Pulmonary artery endothelial cell (primary cell): ENCODE results near the gene TTF2. TPM values are rescaled to one million over a fixed set of nuclear protein-coding genes. Genes with fewer than 3 reads are reported as not detected.
"Not testable (repeated sequence)": the region's sequence is repeated elsewhere in the genome, so short reads cannot be mapped to it uniquely, and the experiment has no call there.

ENCODE experiments used
- DNase-seq: peaks from one replicate; pipeline ENCODE4 v3.0.0-alpha.2; 2011; ENCODE audit warnings: low read depth, low spot score
- total RNA-seq: library from RNA; depleted of rRNA; stranded (reverse); fragments of >200 nt; gene quantifications from 2 replicates; pipeline ENCODE4 v1.2.3, GENCODE V29; 2014

The TTF2 gene
- total RNA-seq, 1 donor from 2014 or later = 15.2 TPM

DNA sequence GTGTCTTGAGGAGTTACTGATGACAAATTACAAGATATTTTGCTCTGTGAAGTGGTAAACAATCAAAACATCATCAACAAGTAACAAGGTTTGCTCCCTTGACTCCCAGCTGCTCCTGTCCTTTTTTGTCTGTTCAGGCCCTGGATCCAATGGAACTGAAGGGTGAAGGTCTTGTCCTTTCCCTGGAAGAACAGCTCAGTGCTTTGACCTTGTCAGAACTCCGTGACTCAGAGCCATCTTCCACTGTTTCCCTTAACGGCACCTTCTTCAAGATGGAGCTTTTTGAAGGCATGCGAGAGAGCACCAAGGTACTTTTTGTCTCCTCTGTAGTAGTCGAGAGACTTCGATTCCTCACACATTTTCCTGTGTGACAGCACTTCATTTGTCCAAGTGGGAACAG is 32.5 kb downstream of the TTF2 start:
- no peak for DNase-seq

GRCh38 chr1:117093091-117093534 is 33.0 kb downstream of the TTF2 start:
- DNase-seq = peak; percentile 92

- DNase-seq = peak; percentile 60
These were observed 33.9 kb downstream of the TTF2 start for GRCh38 chr1:117093870-117094621.

DNA sequence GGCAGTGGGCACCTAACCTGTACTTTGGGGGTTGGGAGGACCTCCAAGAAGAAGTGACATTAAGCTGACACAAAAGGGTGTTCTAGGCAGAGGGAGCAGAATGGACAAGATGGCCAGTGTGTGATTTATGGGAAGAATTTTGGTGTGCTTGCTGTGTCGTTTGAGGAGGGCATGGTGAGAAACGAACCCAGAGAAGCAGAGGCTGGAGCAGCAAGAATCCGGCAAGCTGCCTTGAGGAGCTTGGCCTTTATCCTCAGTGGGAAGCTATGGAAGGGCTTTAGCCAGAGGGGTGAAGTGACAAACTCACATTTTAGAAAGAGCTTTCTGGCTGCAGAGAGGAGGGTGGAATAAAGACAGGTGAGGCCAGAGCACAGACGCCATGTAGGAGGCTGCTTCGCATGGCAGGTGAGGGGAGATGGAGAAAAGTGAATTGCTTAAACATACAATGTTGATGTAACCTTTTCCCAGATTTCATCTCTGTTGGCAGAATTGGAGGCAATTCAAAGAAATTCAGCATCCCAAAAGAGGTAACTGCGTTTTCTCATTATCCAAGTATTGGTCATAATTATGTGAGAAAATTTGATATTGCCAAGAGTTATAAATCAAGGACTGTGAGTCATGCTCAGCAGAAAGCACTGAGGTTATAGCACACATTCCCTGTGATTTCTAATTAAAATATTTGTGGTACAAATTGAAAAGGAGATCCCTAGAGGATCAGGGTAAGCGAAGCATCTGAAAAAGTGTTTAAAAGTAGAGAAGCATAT is 34.9 kb downstream of the TTF2 start:
- no peak for DNase-seq

DNA sequence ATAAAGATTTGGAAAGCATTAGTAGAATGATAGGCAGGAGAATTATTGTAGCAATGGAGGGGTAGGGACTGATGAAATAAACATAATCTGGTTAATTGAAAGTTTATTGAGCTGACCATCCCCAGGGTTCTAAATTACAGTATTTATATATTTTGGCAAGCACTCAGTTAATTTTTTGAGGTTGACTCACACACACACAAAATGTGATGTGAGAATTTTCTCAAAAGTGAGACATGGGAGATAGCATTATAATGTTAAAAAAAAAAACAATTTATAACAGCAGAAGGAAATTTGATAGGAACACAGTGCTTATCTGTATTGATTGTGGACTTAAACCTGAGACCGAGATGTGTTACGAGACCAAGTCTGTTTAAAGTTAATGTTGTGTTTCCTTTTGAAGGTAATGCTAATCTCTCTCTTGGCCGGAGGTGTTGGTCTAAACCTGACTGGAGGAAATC is 36.9 kb downstream of the TTF2 start:
- no peak for DNase-seq

- DNase-seq = no peak
These were observed 37.3 kb downstream of the TTF2 start for GRCh38 chr1:117097443-117097842.

DNA sequence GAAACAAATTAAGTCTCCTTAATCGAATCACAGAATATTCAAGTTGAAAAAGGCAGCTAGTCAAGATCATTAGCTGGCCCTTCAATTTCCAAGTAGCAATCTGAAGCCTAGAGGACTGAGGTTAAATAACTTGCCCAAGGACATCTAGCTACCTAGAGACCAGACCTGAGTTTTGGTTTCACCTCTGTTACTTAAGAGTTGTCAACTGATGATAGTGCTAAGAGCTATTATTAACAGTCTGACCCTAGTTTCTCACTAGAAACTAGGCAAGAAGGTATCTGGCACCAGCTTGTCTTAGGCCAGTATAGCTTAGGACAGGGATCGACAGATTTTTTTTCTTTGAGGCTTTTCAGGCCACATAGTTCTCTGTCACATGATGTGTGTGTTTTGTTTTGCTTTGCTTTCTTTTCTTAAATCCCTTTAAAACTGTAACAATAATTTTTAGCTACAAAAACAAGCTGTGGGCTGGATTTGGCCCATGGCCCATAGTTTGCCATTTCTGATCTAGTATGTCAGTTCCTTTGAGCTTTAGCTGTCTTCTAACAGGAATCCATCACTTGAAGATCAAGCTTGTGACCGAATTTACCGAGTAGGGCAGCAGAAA is 38.3 kb downstream of the TTF2 start:
- DNase-seq = no peak

DNA sequence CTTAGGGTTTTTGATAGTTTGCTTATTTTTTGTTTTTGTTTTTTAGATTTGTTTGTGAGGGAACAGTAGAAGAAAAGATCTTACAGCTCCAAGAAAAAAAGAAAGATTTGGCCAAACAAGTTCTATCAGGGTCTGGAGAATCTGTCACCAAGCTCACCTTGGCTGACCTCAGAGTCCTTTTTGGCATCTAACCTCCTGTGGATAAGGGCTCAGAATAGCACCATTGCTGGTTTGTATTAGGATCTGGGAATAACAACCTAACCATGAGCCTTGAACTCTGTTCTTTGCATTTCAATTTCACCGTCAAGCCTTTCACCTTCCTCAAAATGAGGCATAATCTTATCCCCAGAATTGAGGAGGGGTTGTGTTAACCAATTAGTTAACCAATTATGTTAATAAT is 41.2 kb downstream of the TTF2 start:
- DNase-seq = no peak

GRCh38 chr1:117101858-117102257 is 41.7 kb downstream of the TTF2 start:
- DNase-seq = not testable (repeated sequence)

DNA sequence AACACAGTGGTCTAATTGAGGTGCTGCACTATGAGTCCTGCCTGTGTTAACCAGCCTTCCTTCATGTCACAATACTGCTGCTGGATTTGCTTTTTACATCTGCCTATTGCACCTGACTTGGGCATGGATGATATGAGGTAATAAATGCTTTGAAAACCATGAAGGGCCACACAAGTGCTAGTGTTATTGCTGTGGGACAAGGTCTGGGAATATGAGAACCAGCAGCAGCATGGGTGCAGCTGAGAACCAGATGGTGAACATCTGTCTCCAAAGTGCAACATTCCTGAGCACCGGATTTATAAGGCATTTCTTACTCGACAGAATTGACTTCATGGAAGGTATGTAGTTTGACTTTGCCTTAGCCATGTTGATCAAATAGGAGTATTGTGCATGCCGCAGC is 44.9 kb downstream of the TTF2 start:
- no peak for DNase-seq

- no peak for DNase-seq
These were observed 45.6 kb downstream of the TTF2 start for GRCh38 chr1:117105722-117106121.

DNA sequence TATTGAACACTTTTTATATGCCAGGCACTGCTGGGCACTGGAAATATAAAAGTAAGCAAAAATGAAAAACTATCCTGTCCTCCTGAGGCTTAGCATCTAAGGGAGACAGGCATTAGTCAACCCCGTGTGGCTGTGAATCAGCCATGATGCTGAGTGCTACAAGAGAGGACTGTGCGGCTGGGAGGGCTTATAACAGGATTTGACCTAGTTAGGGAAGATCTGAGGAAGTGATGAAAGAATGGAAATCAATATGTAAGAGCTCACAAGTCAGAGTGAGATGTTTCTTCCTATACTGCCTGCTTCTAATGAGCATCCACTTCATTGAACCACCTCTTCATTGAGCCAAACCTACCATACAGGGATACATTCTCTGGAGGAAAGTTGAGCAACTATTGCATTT is 46.4 kb downstream of the TTF2 start:
- DNase-seq = no peak

DNA sequence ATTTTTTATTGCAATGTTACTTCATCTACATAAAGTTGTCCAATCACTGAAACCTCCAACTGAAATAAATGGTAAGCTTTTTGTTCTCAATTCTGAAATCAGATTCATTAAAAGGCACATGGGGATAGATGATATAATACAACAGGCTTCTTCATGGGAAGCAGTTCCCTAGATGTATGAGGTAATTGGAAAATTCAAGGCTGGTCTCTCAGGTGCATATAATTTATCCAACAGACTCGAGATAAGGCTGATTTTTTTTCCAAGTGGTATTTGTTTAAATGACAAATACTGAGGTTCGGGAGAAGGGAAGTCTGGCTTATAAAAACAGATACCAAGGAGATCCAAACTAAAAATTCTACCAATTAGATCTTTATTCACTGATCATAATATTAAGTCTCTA is 47.2 kb downstream of the TTF2 start:
- DNase-seq = no peak

GRCh38 chr1:117110774-117111173 is 50.6 kb downstream of the TTF2 start:
- no peak for DNase-seq

GRCh38 chr1:117112047-117112717 is 52.1 kb downstream of the TTF2 start:
- no peak for DNase-seq

- DNase-seq = no peak
These were observed 53.1 kb downstream of the TTF2 start for GRCh38 chr1:117113199-117113598.

GRCh38 chr1:117114877-117115276 is 54.8 kb downstream of the TTF2 start:
- no peak for DNase-seq

DNA sequence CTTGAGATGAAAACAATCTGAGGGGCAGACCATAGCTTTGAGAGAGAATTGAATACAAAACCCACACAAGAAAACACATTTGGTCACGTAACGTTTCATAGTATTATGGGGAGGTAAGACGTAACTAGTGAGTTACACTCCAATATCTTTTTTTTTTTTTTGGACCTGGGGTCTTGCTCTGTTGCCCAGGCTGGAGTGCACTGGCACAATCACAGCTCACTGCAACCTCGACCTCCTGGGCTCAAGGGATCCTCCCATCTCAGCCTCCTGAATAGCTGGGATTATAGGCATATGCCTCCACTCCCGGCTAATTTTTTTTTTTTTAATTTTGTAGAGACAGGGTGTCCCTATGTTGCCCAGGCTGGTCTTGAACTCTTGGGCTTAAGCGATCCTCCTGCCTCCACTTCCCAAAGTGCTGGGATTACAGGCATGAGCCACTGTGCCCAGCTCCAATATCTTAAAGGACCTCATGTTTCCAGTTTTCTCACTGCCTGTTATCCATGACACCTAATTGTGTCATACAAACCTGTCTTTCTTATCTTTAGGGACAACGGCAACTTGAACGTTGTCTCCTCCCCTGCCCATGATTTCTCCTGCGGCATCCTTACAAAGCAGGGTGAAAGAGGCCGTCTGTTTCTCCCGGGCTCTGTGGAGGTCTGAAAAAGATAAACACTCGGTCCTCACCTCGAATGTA is 56.1 kb downstream of the TTF2 start:
- DNase-seq = no peak

GRCh38 chr1:117116784-117117130 is 56.6 kb downstream of the TTF2 start:
- no peak for DNase-seq

- DNase-seq = no peak
These were observed 57.6 kb downstream of the TTF2 start for GRCh38 chr1:117117697-117118096.

DNA sequence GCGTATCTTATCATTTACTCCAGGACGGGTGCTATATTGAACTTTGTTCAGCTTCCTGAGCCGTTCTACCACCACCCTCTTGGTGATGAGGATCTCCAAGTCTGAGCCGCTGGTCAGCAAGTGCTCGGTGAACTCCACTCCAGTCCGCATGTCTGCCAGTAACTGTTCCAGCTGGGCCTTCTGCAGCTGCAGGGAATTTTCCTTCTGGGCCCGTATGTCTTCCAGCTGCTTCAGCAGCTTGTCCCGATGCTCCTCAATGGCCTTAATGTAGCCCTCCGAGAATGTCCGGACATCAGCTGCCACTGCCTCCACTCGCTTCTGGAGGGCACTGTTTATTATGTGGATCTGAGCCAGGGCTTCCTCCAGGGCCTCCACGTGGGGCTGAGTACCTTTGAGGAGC is 58.0 kb downstream of the TTF2 start:
- no peak for DNase-seq
